SK-N-SH (cell line): ENCODE results near the gene PRKD2. TPM values are rescaled to one million over a fixed set of nuclear protein-coding genes. Genes with fewer than 3 reads are reported as not detected.
A peak's percentile ranks its signal among the peaks of the same experiment; 100 is the strongest.
"Not testable (repeated sequence)": the region's sequence is repeated elsewhere in the genome, so short reads cannot be mapped to it uniquely, and the experiment has no call there.

ENCODE experiments used
- CTCF ChIA-PET: fragments of 300-600, 350-600 bp; formaldehyde crosslinking; extraction: SDS; loops from one replicate; lab custom pipeline; 2021; lab: Yijun Ruan, JAX
- POLR2A ChIA-PET: fragments of 350-600 bp; sonication (Branson Sonifier 250); formaldehyde crosslinking; extraction: SDS; loops from one replicate; lab custom pipeline; 2020; ENCODE audit warnings: antibody characterized with exemption, inconsistent platforms; lab: Yijun Ruan, JAX
- DNase-seq: peaks from one replicate; pipeline ENCODE4 v3.0.0; 2012
- H2AFZ ChIP-seq: fragments of 200-600 bp; sonication (generic); 2 replicates; pipeline ENCODE4 v1.8.1; 2016; ENCODE audit warnings: antibody characterized with exemption, mild to moderate bottlenecking, low read depth
- H3F3A ChIP-seq: fragments of 200-600 bp; sonication (generic); replicated peaks from 2 replicates; pipeline ENCODE3; 2016; ENCODE audit warnings: antibody characterized with exemption, mild to moderate bottlenecking; ENCODE audit not compliant: insufficient read depth
- H3K27ac ChIP-seq, 2 experiments: fragments of 200-500 bp in 1 of 2; fragments of 200-600 bp in 1 of 2; sonication (Bioruptor generic) in 1 of 2; sonication (generic), shearing (Covaris generic) in 1 of 2; 2 replicates each; pipeline versions ENCODE4 v1.5.1 to v1.6.1; 2014 to 2016; ENCODE audit warnings: low read depth in 2 of 2, inconsistent platforms in 1 of 2, low read length in 1 of 2, mild to moderate bottlenecking in 1 of 2, mixed read lengths in 1 of 2
- H3K27me3 ChIP-seq: fragments of 200-600 bp; sonication (generic), shearing (Covaris generic); 2 replicates; pipeline ENCODE4 v1.6.1; 2016; ENCODE audit warnings: mixed run types; ENCODE audit not compliant: insufficient read depth
- H3K36me3 ChIP-seq, 2 experiments: fragments of 200-500 bp in 1 of 2; fragments of 200-600 bp in 1 of 2; sonication (Bioruptor generic) in 1 of 2; sonication (generic) in 1 of 2; replicated peaks in 1 of 2; 2 replicates each; pipeline versions ENCODE3 to v1.5.1; 2014 to 2016; ENCODE audit warnings: low read length in 1 of 2, mild to moderate bottlenecking in 1 of 2; ENCODE audit not compliant: insufficient read depth in 2 of 2, control insufficient read depth in 1 of 2
- H3K4me1 ChIP-seq, 2 experiments: fragments of 200-500 bp in 1 of 2; fragments of 200-600 bp in 1 of 2; sonication (Bioruptor generic) in 1 of 2; sonication (generic), shearing (Covaris generic) in 1 of 2; 2 replicates each; pipeline versions ENCODE4 v1.5.1 to v1.6.1; 2014 to 2016; ENCODE audit warnings: low read depth in 1 of 2, low read length in 1 of 2, mixed run types in 1 of 2; ENCODE audit not compliant: insufficient read depth in 2 of 2, control insufficient read depth in 1 of 2
- H3K4me2 ChIP-seq: fragments of 200-600 bp; sonication (generic), shearing (Covaris generic); 2 replicates; pipeline ENCODE4 v1.6.1; 2017; ENCODE audit warnings: mixed run types
- H3K4me3 ChIP-seq, 2 experiments: fragments of 200-500 bp in 1 of 2; fragments of 200-600 bp in 1 of 2; sonication (Bioruptor generic) in 1 of 2; sonication (generic), shearing (Covaris generic) in 1 of 2; 2 replicates each; pipeline versions ENCODE4 v1.5.1 to v1.8.1; 2014 to 2016; ENCODE audit warnings: low read depth in 2 of 2, inconsistent platforms in 1 of 2, low read length in 1 of 2, mild to moderate bottlenecking in 1 of 2, mixed read lengths in 1 of 2, moderate library complexity in 1 of 2
- H3K79me2 ChIP-seq: fragments of 200-600 bp; sonication (generic); 2 replicates; pipeline ENCODE4 v1.8.1; 2017; ENCODE audit warnings: mild to moderate bottlenecking; ENCODE audit not compliant: insufficient read depth
- H3K9ac ChIP-seq: fragments of 200-600 bp; sonication (generic); 2 replicates; pipeline ENCODE4 v1.6.1; 2017; ENCODE audit warnings: mixed run types
- H3K9me2 ChIP-seq: fragments of 200-600 bp; sonication (generic); 2 replicates; pipeline ENCODE4 v1.6.1; 2017; ENCODE audit warnings: mixed run types
- H3K9me3 ChIP-seq: fragments of 200-600 bp; sonication (generic); 2 replicates; pipeline ENCODE4 v1.6.1; 2017; ENCODE audit warnings: mixed run types, mild to moderate bottlenecking, moderate library complexity
- H4K20me1 ChIP-seq: fragments of 200-600 bp; sonication (generic); 2 replicates; pipeline ENCODE4 v1.6.1; 2017; ENCODE audit warnings: mild to moderate bottlenecking, mixed run types; ENCODE audit not compliant: insufficient read depth
- CHD2 ChIP-seq: fragments of 150-350 bp; IDR thresholded peaks from 2 replicates; pipeline ENCODE4 v1.6.1; 2018; ENCODE audit warnings: low read length; ENCODE audit not compliant: partially characterized antibody
- EP300 ChIP-seq, 2 experiments: IDR thresholded peaks; 2 replicates each; pipeline versions ENCODE4 v1.4.0 to v1.6.1; 2012; ENCODE audit warnings: borderline replicate concordance in 1 of 2, low read depth in 1 of 2, low read length in 1 of 2
- FOXM1 ChIP-seq: IDR thresholded peaks from 2 replicates; pipeline ENCODE4 v1.4.0; 2012; ENCODE audit warnings: low read depth, mild to moderate bottlenecking
- MEF2A ChIP-seq: IDR thresholded peaks from 2 replicates; pipeline ENCODE4 v1.4.0; 2012; ENCODE audit warnings: low read depth, borderline replicate concordance
- MXI1 ChIP-seq: IDR thresholded peaks from 2 replicates; pipeline ENCODE4 v1.6.1; 2012; ENCODE audit warnings: mild to moderate bottlenecking, low read depth, low read length, improper control_type of control experiment
- RAD21 ChIP-seq: IDR thresholded peaks from 2 replicates; pipeline ENCODE4 v1.6.1; 2012; ENCODE audit warnings: mild to moderate bottlenecking, low read length
- RCOR1 ChIP-seq: fragments of 150-350 bp; IDR thresholded peaks from 2 replicates; pipeline ENCODE4 v1.6.1; 2017; ENCODE audit warnings: antibody characterized with exemption, low read length
- REST ChIP-seq: IDR thresholded peaks from 2 replicates; pipeline ENCODE4 v1.6.1; 2012; ENCODE audit warnings: mild to moderate bottlenecking, low read depth, low read length, moderate library complexity
- RFX5 ChIP-seq: IDR thresholded peaks from 2 replicates; pipeline ENCODE4 v1.6.1; 2012; ENCODE audit warnings: mild to moderate bottlenecking, improper control_type of control experiment, low read length
- WGBS: methylation state at CpG from one replicate; pipeline ENCODE4 v1.1.6; 2017; ENCODE audit warnings: low lambda C conversion rate; 5-methylcytosine and 5-hydroxymethylcytosine counted together
- polyA plus RNA-seq, 3 experiments: library from polyadenylated mRNA; depleted of rRNA; stranded (reverse); fragments of >200 nt; gene quantifications; 2 replicates each; pipeline ENCODE4 v1.2.3, GENCODE V29; 2012

Gene PRKD2
- polyA plus RNA-seq, 1 of the 3 experiments (the other 2 are of a cell fraction): 21.4 TPM

GRCh38 chr19:46629546-46630025 is 87.3 kb downstream of the PRKD2 start (continued):
- no peak for TF ChIP-seq REST

DNA sequence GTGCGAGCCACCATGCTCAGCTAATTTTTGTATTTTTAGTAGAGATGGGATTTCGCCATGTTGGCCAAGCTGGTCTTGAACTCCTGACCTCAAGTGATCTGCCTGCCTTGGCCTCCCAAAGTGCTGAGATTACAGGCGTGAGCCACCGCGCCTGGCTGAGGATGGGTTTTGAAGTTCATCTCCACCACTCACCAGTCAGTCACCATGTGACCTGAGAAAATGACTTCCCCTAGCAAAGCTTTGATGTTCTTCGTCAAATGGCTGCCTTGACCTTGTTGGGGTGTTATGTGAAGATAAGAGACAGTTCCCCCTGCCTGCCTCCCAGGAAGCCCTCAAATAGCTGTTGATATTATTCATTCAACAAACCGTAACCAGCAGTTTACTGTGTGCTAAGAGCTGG is 87.9 kb downstream of the PRKD2 start:
- Histone ChIP-seq H3K4me1 (peaks cover 28 to 77% of the 10 kb centered on the region in 2 experiments), H3F3A (peaks cover 14% of the 10 kb centered on the region), H3K27ac (peak overlapping the region in 1 of 2 experiments; percentile 96; a peak in 2 of 4 replicates)
- not testable (repeated sequence) for H3K4me2 ChIP-seq, H3K9me3 ChIP-seq, H3K79me2 ChIP-seq, H4K20me1 ChIP-seq, H2AFZ ChIP-seq, H3K9me2 ChIP-seq, H3K4me3 ChIP-seq, H3K36me3 ChIP-seq, H3K27me3 ChIP-seq, H3K9ac ChIP-seq, DNase-seq
- 99% methylated on average over 7 of the region's 7 CpGs for WGBS
- POLR2A ChIA-PET: interaction anchor here (0.6 to 9.6 kb wide), 4 partner anchors 8 to 227 kb away, joined by 4 to 100 read pairs (median 25); no protein-coding TSS in a partner anchor
- CTCF ChIA-PET: interaction anchor here (1.0 to 6.2 kb wide), 2 partner anchors 34 to 76 kb away, joined by 3 to 52 read pairs; partner anchors contain the start of gene DACT3

GRCh38 chr19:46626446-46626845 is 90.5 kb downstream of the PRKD2 start:
- Histone ChIP-seq H4K20me1 (no peaks in the 10 kb centered on the region), H3K9me3 (no peaks in the 10 kb centered on the region), H3K4me2 (no peak overlapping the region), H3K4me3 (no peak overlapping the region), H2AFZ (no peak overlapping the region), H3F3A (peaks cover 14% of the 10 kb centered on the region), H3K27ac (peak overlapping the region in 1 of 2 experiments; percentile 97; a peak in 2 of 4 replicates), H3K79me2 (no peaks in the 10 kb centered on the region), H3K27me3 (no peaks in the 10 kb centered on the region), H3K36me3 (no peaks in the 10 kb centered on the region), H3K4me1 (peaks cover 22 to 72% of the 10 kb centered on the region in 2 experiments), H3K9me2 (no peaks in the 10 kb centered on the region), H3K9ac (no peak overlapping the region)
- 61% methylated on average over 10 of the region's 14 CpGs for WGBS
- ChIA-PET POLR2A (interaction anchor here (1.2 kb wide), 1 partner anchor 35 kb away, joined by 4 read pairs; the partner anchor contains the start of gene DACT3), CTCF (interaction anchor here (1.4 to 6.2 kb wide), 2 partner anchors 10 to 36 kb away, joined by 3 to 52 read pairs; partner anchors contain the start of gene DACT3)
- DNase-seq: peak; percentile 76
- TF ChIP-seq RAD21 (no peak), EP300 (IDR thresholded peaks at IDR 0.05; ENCODE audit: borderline replicate concordance in 1 of 2, low read depth in 1 of 2, low read length in 1 of 2) (peak in 1 of 2 experiments; percentile 76; a peak in 2 of 4 replicates), RFX5 (no peak), RCOR1 (no peak; the same call in 1 of the 2 replicates), REST (no peak), MEF2A (no peak), MXI1 (peak; percentile 54; the same call in 1 of the 2 replicates), CHD2 (peak; percentile 49), FOXM1 (no peak)
